GM23248 (cell line): ENCODE data around the gene C1QC. TPM values are rescaled to one million over a fixed set of nuclear protein-coding genes. Genes with fewer than 3 reads are reported as not detected.

ENCODE experiments used
- DNase-seq: peaks from one replicate; pipeline ENCODE4 v3.0.0-alpha.2; 2015
- H2AFZ ChIP-seq: fragments of 200-600 bp; sonication (generic); 2 replicates; pipeline ENCODE4 v1.6.1; 2016; ENCODE audit warnings: antibody characterized with exemption
- H3F3A ChIP-seq: fragments of 200-600 bp; sonication (generic); 2 replicates; pipeline ENCODE4 v1.6.1; 2016; ENCODE audit warnings: mild to moderate bottlenecking, antibody characterized with exemption, mixed run types; ENCODE audit not compliant: insufficient read depth
- H3K27ac ChIP-seq: fragments of 200-600 bp; sonication (generic); 2 replicates; pipeline ENCODE4 v1.5.1; 2016; ENCODE audit warnings: mild to moderate bottlenecking
- H3K27me3 ChIP-seq: fragments of 200-600 bp; sonication (generic); replicated peaks from 2 replicates; pipeline ENCODE4 v1.6.1; 2016; ENCODE audit warnings: mild to moderate bottlenecking; ENCODE audit not compliant: insufficient read depth
- H3K36me3 ChIP-seq: fragments of 200-600 bp; sonication (generic); 2 replicates; pipeline ENCODE4 v1.6.1; 2016; ENCODE audit warnings: low read depth, mild to moderate bottlenecking
- H3K4me1 ChIP-seq: fragments of 200-600 bp; sonication (generic); 2 replicates; pipeline ENCODE4 v1.6.1; 2016; ENCODE audit warnings: mild to moderate bottlenecking; ENCODE audit not compliant: insufficient read depth
- H3K4me2 ChIP-seq: fragments of 200-600 bp; sonication (generic); one replicate; pipeline ENCODE4 v1.6.1; 2016; ENCODE audit warnings: mild to moderate bottlenecking; ENCODE audit not compliant: unreplicated experiment
- H3K4me3 ChIP-seq: fragments of 200-600 bp; sonication (generic); 2 replicates; pipeline ENCODE4 v1.5.1; 2016; ENCODE audit warnings: mild to moderate bottlenecking
- H3K79me2 ChIP-seq: fragments of 200-600 bp; sonication (generic); 2 replicates; pipeline ENCODE4 v1.6.1; 2016; ENCODE audit warnings: mild to moderate bottlenecking; ENCODE audit not compliant: insufficient read depth
- H3K9ac ChIP-seq: fragments of 200-600 bp; sonication (generic); 2 replicates; pipeline ENCODE4 v1.6.1; 2016; ENCODE audit warnings: mild to moderate bottlenecking
- H3K9me2 ChIP-seq: fragments of 200-600 bp; sonication (generic); 2 replicates; pipeline ENCODE4 v1.6.1; 2016; ENCODE audit warnings: mixed run types, mild to moderate bottlenecking, moderate library complexity; ENCODE audit not compliant: insufficient read depth
- H3K9me3 ChIP-seq: fragments of 200-600 bp; sonication (generic); one replicate; pipeline ENCODE4 v1.6.1; 2017; ENCODE audit warnings: low read depth
- H4K20me1 ChIP-seq: fragments of 200-600 bp; sonication (generic); 2 replicates; pipeline ENCODE4 v1.6.0; 2016; ENCODE audit not compliant: insufficient read depth
- EZH2 ChIP-seq: fragments of 200-600 bp; sonication (generic); IDR thresholded peaks from 2 replicates; pipeline ENCODE4 v1.6.1; 2018; ENCODE audit warnings: antibody characterized with exemption, mild to moderate bottlenecking; ENCODE audit not compliant: insufficient read depth, poor library complexity, severe bottlenecking
- EZH2phosphoT487 ChIP-seq: fragments of 200-600 bp; sonication (generic); IDR thresholded peaks from 2 replicates; pipeline ENCODE4 v1.6.1; 2018; ENCODE audit warnings: antibody characterized with exemption, moderate library complexity, mild to moderate bottlenecking, low read depth; ENCODE audit not compliant: insufficient read depth
- WGBS, 2 experiments: methylation state at CpG; one replicate each; pipeline ENCODE4 v1.1.6; 2015 to 2017; ENCODE audit warnings: low lambda C conversion rate in 2 of 2, low coverage in 1 of 2; ENCODE audit errors: missing lambda C conversion rate in 2 of 2; 5-methylcytosine and 5-hydroxymethylcytosine counted together
- in situ Hi-C: fragments of 300-500 bp; cut with MboI; formaldehyde crosslinking; loops from 2 replicates; pipeline ENCODE4 v1.15.0; 2020
- polyA plus RNA-seq: library from polyadenylated mRNA; unstranded; fragments of >200 nt; fragmentation: Nextera tagmentation; extraction: Ambion mirVana; gene quantifications from 2 replicates; pipeline ENCODE4 v1.2.1, GENCODE V29; 2016
- total RNA-seq: library from RNA; depleted of rRNA; stranded (reverse); fragments of >200 nt; shearing (Covaris generic); gene quantifications from 2 replicates; pipeline ENCODE4 v1.2.3, GENCODE V29; 2014

C1QC gene
- total and polyA plus RNA-seq, 2 experiments from 2014 or later: not detected

DNA sequence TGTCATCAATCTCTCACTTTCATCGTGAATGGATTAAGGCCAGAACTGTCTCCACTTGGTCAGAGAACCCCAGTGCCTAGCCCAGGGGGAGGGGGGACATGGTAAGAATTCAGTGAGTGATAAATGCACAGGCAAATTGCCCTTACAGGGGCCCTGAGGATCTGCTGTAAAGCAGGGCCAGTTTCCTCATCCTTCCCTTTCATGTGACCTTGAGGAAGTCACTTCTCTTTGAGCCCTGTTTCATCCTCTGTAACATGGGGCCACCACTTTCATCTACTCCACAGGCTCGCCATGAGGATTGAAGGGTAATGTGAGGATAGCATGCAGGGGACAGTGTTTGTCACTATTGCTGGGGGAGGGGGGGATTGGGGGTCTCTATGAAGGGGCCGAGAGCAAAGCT lies 35.1 kb upstream of the C1QC start:
- no peak overlapping the region for H3K27ac ChIP-seq
- in situ Hi-C loops: no loop called here
- no peak for DNase-seq

DNA sequence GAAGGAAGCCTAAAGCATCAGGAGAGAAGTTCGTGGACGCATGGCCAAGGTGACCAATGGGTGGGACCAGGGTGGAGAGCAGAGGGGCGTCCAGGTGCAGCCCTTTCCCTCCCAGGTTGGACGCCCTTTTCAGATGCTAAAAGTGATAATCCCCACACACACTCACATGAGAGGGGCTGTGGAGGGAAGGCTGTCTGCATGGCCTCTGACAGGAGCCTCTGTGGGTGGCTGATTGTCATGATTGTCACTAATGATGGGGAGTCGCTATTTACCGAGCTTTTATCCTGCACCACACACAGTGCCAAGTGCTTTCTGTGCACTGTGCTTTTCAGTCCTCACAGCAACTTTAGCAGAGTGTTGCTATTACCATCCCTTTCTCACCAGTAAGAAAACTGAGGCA lies 34.1 kb upstream of the C1QC start:
- no peak for DNase-seq
- Histone ChIP-seq H3F3A (no peaks in the 10 kb centered on the region), H3K79me2 (no peaks in the 10 kb centered on the region), H3K9ac (no peak overlapping the region), H3K9me3 (no peaks in the 10 kb centered on the region), H3K4me2 (no peak overlapping the region), H4K20me1 (no peaks in the 10 kb centered on the region), H3K36me3 (no peaks in the 10 kb centered on the region), H3K27ac (no peak overlapping the region), H2AFZ (no peak overlapping the region), H3K4me1 (no peaks in the 10 kb centered on the region), H3K9me2 (no peaks in the 10 kb centered on the region), H3K27me3 (peaks cover 39% of the 10 kb centered on the region), H3K4me3 (no peak overlapping the region)
- in situ Hi-C loops: no loop called here
- 6 to 10% methylated on average over 6 of the region's 6 CpGs for WGBS, 2 experiments
- TF ChIP-seq EZH2: no peak
- no peak for TF ChIP-seq EZH2phosphoT487

More for the DNA sequence above, 35.1 kb upstream of the C1QC start:
- Histone ChIP-seq H4K20me1 (no peaks in the 10 kb centered on the region), H3K4me3 (no peak overlapping the region), H3F3A (no peaks in the 10 kb centered on the region), H3K36me3 (no peaks in the 10 kb centered on the region), H3K79me2 (no peaks in the 10 kb centered on the region), H3K9ac (no peak overlapping the region), H3K4me2 (no peak overlapping the region), H2AFZ (no peak overlapping the region), H3K9me2 (no peaks in the 10 kb centered on the region), H3K27me3 (peaks cover 45% of the 10 kb centered on the region), H3K4me1 (no peaks in the 10 kb centered on the region), H3K9me3 (no peaks in the 10 kb centered on the region)
- WGBS, 2 experiments: 19 to 25% methylated on average over 3 of the region's 3 CpGs
- TF ChIP-seq EZH2: no peak
- TF ChIP-seq EZH2phosphoT487: no peak

- no peaks in the 10 kb centered on the region for H3K79me2 ChIP-seq
- DNase-seq: peak; percentile 60
- WGBS, 2 experiments: 19 to 22% methylated on average over 6 to 7 of the region's 7 CpGs
- H3K9ac ChIP-seq: no peak overlapping the region
- no peak overlapping the region for H3K27ac ChIP-seq
- H3K4me2 ChIP-seq: no peak overlapping the region
- no peaks in the 10 kb centered on the region for H4K20me1 ChIP-seq
- H3K4me3 ChIP-seq: no peak overlapping the region
- H2AFZ ChIP-seq: no peak overlapping the region
- no peaks in the 10 kb centered on the region for H3F3A ChIP-seq
- no peaks in the 10 kb centered on the region for H3K9me3 ChIP-seq
- in situ Hi-C loops: no loop called here
- H3K4me1 ChIP-seq: no peaks in the 10 kb centered on the region
- H3K27me3 ChIP-seq: peaks cover 32% of the 10 kb centered on the region
- TF ChIP-seq EZH2 (no peak), EZH2phosphoT487 (no peak)
- H3K36me3 ChIP-seq: no peaks in the 10 kb centered on the region
- no peaks in the 10 kb centered on the region for H3K9me2 ChIP-seq
Measured at GRCh38 chr1:22611530-22611947, 31.9 kb upstream of the C1QC start.

- no peaks in the 10 kb centered on the region for H3F3A ChIP-seq
- no peak overlapping the region for H3K4me3 ChIP-seq
- TF ChIP-seq EZH2 (no peak), EZH2phosphoT487 (no peak)
- H3K27ac ChIP-seq: no peak overlapping the region
- H3K36me3 ChIP-seq: no peaks in the 10 kb centered on the region
- H4K20me1 ChIP-seq: no peaks in the 10 kb centered on the region
- H3K9me3 ChIP-seq: no peaks in the 10 kb centered on the region
- peaks cover 29% of the 10 kb centered on the region for H3K27me3 ChIP-seq
- H3K9ac ChIP-seq: no peak overlapping the region
- in situ Hi-C loops: no loop called here
- H2AFZ ChIP-seq: no peak overlapping the region
- H3K4me1 ChIP-seq: no peaks in the 10 kb centered on the region
- no peak overlapping the region for H3K4me2 ChIP-seq
- no peak for DNase-seq
- no peaks in the 10 kb centered on the region for H3K79me2 ChIP-seq
- 31 to 36% methylated on average over 12 of the region's 12 CpGs for WGBS, 2 experiments
- H3K9me2 ChIP-seq: no peaks in the 10 kb centered on the region
Measured at GRCh38 chr1:22612671-22613571, 30.5 kb upstream of the C1QC start.
